ENCODE results near the gene TTC27. TPM values are rescaled to one million over a fixed set of nuclear protein-coding genes. Genes with fewer than 3 reads are reported as not detected.

The TTC27 gene
- total RNA-seq, 2 donors from 2014 or later, result 11.9 to 23.2 TPM

- no peak for ATAC-seq (ENCODE audit: insufficient number of reproducible peaks, low FRiP score, low read depth)
- Histone ChIP-seq H3K9me3 (no peaks in the 10 kb centered on the region), H3K4me1 (ENCODE audit: control insufficient read depth in 1 of 2, low read depth in 2 of 2) (peaks cover 3 to 7% of the 10 kb centered on the region in 2 donors), H3K27ac (no peak overlapping the region), H3K4me3 (no peak overlapping the region), H3K36me3 (no peaks in the 10 kb centered on the region), H3K27me3 (replicated peaks; ENCODE audit: insufficient read depth) (no peaks in the 10 kb centered on the region)
- no peak for DNase-seq (ENCODE audit: low spot score)
- no peak for TF ChIP-seq CTCF (IDR thresholded peaks at IDR 0.05)
These were observed 60.7 kb downstream of the TTC27 start for GRCh38 chr2:32688541-32688940.

- H3K36me3 ChIP-seq, result no peaks in the 10 kb centered on the region
- no peak overlapping the region for H3K4me3 ChIP-seq
- no peak for DNase-seq (ENCODE audit: low spot score)
- no peak for ATAC-seq (ENCODE audit: insufficient number of reproducible peaks, low FRiP score, low read depth)
- H3K4me1 ChIP-seq (ENCODE audit: control insufficient read depth in 1 of 2, low read depth in 2 of 2), result peaks cover 0 to 4% of the 10 kb centered on the region in 2 donors
- H3K27ac ChIP-seq, result no peak overlapping the region
- no peaks in the 10 kb centered on the region for H3K27me3 ChIP-seq (replicated peaks; ENCODE audit: insufficient read depth)
- no peak for TF ChIP-seq CTCF (IDR thresholded peaks at IDR 0.05)
- H3K9me3 ChIP-seq, result no peaks in the 10 kb centered on the region
These were observed 63.8 kb downstream of the TTC27 start for GRCh38 chr2:32691678-32692077.

- peaks cover 2 to 17% of the 10 kb centered on the region in 2 donors for H3K4me1 ChIP-seq (ENCODE audit: control insufficient read depth in 1 of 2, low read depth in 2 of 2)
- TF ChIP-seq CTCF (IDR thresholded peaks at IDR 0.05), result no peak
- no peaks in the 10 kb centered on the region for H3K27me3 ChIP-seq (replicated peaks; ENCODE audit: insufficient read depth)
- DNase-seq (ENCODE audit: low spot score) (no peak), ATAC-seq (ENCODE audit: insufficient number of reproducible peaks, low FRiP score, low read depth) (no peak)
- H3K9me3 ChIP-seq, result no peaks in the 10 kb centered on the region
- H3K36me3 ChIP-seq, result no peaks in the 10 kb centered on the region
- H3K4me3 ChIP-seq, result no peak overlapping the region
- H3K27ac ChIP-seq, result no peak overlapping the region
These were observed 68.6 kb downstream of the TTC27 start for GRCh38 chr2:32696439-32696838.

- ATAC-seq (ENCODE audit: insufficient number of reproducible peaks, low FRiP score, low read depth), result no peak
- Histone ChIP-seq H3K27ac (peak overlapping the region in 1 of 2 donors; percentile 17), H3K9me3 (no peaks in the 10 kb centered on the region), H3K27me3 (replicated peaks; ENCODE audit: insufficient read depth) (no peaks in the 10 kb centered on the region), H3K4me3 (no peak overlapping the region), H3K4me1 (ENCODE audit: control insufficient read depth in 1 of 2, low read depth in 2 of 2) (peaks cover 2 to 22% of the 10 kb centered on the region in 2 donors), H3K36me3 (no peaks in the 10 kb centered on the region)
- TF ChIP-seq CTCF (IDR thresholded peaks at IDR 0.05), result no peak
- DNase-seq (ENCODE audit: low spot score), result no peak
These were observed 69.3 kb downstream of the TTC27 start for GRCh38 chr2:32697156-32697555.

- Histone ChIP-seq H3K4me1 (ENCODE audit: control insufficient read depth in 1 of 2, low read depth in 2 of 2) (peaks cover 2 to 30% of the 10 kb centered on the region in 2 donors), H3K4me3 (no peak overlapping the region), H3K9me3 (no peaks in the 10 kb centered on the region), H3K36me3 (no peaks in the 10 kb centered on the region), H3K27ac (peak overlapping the region in 1 of 2 donors; percentile 7), H3K27me3 (replicated peaks; ENCODE audit: insufficient read depth) (no peaks in the 10 kb centered on the region)
- TF ChIP-seq CTCF (IDR thresholded peaks at IDR 0.05), result no peak
- no peak for ATAC-seq (ENCODE audit: insufficient number of reproducible peaks, low FRiP score, low read depth)
- no peak for DNase-seq (ENCODE audit: low spot score)
These were observed 71.3 kb downstream of the TTC27 start for GRCh38 chr2:32699151-32699550.

All from thoracic aorta (tissue), 2 donors.